GM12874 (cell line): ENCODE results near the gene CLIC5.

Experiments
- CTCF ChIP-seq: IDR thresholded peaks from 2 replicates; pipeline ENCODE4 v1.5.1; 2011; ENCODE audit warnings: low read depth, mild to moderate bottlenecking, control low read depth, low read length, moderate library complexity; ENCODE audit not compliant: insufficient read depth

The CLIC5 gene

GRCh38 chr6:45963896-45964295, 51.8 kb downstream of the CLIC5 start:
- TF ChIP-seq CTCF, result no peak

GRCh38 chr6:45961125-45961524, 54.5 kb downstream of the CLIC5 start:
- no peak for TF ChIP-seq CTCF

- TF ChIP-seq CTCF, result no peak
Measured at GRCh38 chr6:45959534-45960145, 56.0 kb downstream of the CLIC5 start.

- no peak for TF ChIP-seq CTCF
Measured at GRCh38 chr6:45956663-45957062, 59.0 kb downstream of the CLIC5 start.

- TF ChIP-seq CTCF, result no peak
Measured at GRCh38 chr6:45956176-45956575, 59.5 kb downstream of the CLIC5 start.

GRCh38 chr6:45955597-45955996, 60.1 kb downstream of the CLIC5 start:
- TF ChIP-seq CTCF, result no peak

GRCh38 chr6:45952546-45952945, 63.1 kb downstream of the CLIC5 start:
- no peak for TF ChIP-seq CTCF
